ENCODE measurements around the gene CDH23. TPM values are rescaled to one million over a fixed set of nuclear protein-coding genes. Genes with fewer than 3 reads are reported as not detected.

The CDH23 gene
- total RNA-seq, 1 experiment from 2014 or later = 2.9 TPM

DNA sequence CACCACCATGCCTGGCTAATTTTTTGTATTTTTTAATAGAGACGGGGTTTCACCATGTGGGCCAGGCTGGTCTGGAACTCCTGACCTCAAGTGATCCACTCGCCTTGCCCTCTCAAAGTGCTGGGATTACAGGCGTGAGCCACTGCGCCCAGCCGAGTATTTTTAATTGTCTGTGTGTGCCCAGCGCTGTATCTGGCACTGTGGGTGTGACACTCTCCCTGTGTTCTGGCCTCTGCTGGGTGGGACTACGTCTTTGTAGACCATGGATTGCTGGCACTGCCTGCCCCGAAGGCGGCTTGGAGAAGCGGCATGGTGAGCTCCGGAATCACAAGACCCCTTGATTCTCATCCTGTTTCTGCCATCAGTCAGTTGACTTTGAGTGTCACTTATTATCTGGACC lies 136.2 kb downstream of the CDH23 start:
- H3K4me1 Mint-ChIP-seq = peaks cover 24% of the 10 kb centered on the region
- TF ChIP-seq SMAD4 (CRISPR knock-in tag; IDR thresholded peaks at IDR 0.05) (no peak), TP53 (CRISPR knock-in tag; IDR thresholded peaks at IDR 0.05) (no peak), ETV6 (CRISPR knock-in tag; IDR thresholded peaks at IDR 0.05) (no peak), FOXJ3 (CRISPR knock-in tag; IDR thresholded peaks at IDR 0.05; ENCODE audit: borderline replicate concordance) (no peak), NFATC4 (CRISPR knock-in tag; IDR thresholded peaks at IDR 0.05) (no peak), NR2C2 (CRISPR knock-in tag; IDR thresholded peaks at IDR 0.05) (no peak), ZNF396 (CRISPR knock-in tag; IDR thresholded peaks at IDR 0.05; ENCODE audit: borderline replicate concordance) (no peak), JAZF1 (CRISPR knock-in tag; IDR thresholded peaks at IDR 0.05) (no peak), ZNF263 (CRISPR knock-in tag; IDR thresholded peaks at IDR 0.05; ENCODE audit: low read depth) (no peak), ZNF317 (CRISPR knock-in tag; IDR thresholded peaks at IDR 0.05; ENCODE audit: borderline replicate concordance, low read depth) (no peak), MYBL2 (CRISPR knock-in tag; IDR thresholded peaks at IDR 0.05) (no peak)
- TF ChIP-seq, protein P1, sequence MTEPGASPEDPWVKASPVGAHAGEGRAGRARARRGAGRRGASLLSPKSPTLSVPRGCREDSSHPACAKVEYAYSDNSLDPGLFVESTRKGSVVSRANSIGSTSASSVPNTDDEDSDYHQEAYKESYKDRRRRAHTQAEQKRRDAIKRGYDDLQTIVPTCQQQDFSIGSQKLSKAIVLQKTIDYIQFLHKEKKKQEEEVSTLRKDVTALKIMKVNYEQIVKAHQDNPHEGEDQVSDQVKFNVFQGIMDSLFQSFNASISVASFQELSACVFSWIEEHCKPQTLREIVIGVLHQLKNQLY (CRISPR knock-in tag; IDR thresholded peaks at IDR 0.05) = no peak
- TF ChIP-seq, protein P2, sequence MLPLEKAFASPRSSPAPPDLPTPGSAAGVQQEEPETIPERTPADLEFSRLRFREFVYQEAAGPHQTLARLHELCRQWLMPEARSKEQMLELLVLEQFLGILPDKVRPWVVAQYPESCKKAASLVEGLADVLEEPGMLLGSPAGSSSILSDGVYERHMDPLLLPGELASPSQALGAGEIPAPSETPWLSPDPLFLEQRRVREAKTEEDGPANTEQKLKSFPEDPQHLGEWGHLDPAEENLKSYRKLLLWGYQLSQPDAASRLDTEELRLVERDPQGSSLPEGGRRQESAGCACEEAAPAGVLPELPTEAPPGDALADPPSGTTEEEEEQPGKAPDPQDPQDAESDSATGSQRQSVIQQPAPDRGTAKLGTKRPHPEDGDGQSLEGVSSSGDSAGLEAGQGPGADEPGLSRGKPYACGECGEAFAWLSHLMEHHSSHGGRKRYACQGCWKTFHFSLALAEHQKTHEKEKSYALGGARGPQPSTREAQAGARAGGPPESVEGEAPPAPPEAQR (CRISPR knock-in tag; IDR thresholded peaks at IDR 0.05) = no peak
- TF ChIP-seq, protein P3, sequence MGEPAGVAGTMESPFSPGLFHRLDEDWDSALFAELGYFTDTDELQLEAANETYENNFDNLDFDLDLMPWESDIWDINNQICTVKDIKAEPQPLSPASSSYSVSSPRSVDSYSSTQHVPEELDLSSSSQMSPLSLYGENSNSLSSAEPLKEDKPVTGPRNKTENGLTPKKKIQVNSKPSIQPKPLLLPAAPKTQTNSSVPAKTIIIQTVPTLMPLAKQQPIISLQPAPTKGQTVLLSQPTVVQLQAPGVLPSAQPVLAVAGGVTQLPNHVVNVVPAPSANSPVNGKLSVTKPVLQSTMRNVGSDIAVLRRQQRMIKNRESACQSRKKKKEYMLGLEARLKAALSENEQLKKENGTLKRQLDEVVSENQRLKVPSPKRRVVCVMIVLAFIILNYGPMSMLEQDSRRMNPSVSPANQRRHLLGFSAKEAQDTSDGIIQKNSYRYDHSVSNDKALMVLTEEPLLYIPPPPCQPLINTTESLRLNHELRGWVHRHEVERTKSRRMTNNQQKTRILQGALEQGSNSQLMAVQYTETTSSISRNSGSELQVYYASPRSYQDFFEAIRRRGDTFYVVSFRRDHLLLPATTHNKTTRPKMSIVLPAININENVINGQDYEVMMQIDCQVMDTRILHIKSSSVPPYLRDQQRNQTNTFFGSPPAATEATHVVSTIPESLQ (CRISPR knock-in tag; IDR thresholded peaks at IDR 0.05) = no peak
- TF ChIP-seq, protein P4, sequence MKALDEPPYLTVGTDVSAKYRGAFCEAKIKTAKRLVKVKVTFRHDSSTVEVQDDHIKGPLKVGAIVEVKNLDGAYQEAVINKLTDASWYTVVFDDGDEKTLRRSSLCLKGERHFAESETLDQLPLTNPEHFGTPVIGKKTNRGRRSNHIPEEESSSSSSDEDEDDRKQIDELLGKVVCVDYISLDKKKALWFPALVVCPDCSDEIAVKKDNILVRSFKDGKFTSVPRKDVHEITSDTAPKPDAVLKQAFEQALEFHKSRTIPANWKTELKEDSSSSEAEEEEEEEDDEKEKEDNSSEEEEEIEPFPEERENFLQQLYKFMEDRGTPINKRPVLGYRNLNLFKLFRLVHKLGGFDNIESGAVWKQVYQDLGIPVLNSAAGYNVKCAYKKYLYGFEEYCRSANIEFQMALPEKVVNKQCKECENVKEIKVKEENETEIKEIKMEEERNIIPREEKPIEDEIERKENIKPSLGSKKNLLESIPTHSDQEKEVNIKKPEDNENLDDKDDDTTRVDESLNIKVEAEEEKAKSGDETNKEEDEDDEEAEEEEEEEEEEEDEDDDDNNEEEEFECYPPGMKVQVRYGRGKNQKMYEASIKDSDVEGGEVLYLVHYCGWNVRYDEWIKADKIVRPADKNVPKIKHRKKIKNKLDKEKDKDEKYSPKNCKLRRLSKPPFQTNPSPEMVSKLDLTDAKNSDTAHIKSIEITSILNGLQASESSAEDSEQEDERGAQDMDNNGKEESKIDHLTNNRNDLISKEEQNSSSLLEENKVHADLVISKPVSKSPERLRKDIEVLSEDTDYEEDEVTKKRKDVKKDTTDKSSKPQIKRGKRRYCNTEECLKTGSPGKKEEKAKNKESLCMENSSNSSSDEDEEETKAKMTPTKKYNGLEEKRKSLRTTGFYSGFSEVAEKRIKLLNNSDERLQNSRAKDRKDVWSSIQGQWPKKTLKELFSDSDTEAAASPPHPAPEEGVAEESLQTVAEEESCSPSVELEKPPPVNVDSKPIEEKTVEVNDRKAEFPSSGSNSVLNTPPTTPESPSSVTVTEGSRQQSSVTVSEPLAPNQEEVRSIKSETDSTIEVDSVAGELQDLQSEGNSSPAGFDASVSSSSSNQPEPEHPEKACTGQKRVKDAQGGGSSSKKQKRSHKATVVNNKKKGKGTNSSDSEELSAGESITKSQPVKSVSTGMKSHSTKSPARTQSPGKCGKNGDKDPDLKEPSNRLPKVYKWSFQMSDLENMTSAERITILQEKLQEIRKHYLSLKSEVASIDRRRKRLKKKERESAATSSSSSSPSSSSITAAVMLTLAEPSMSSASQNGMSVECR (CRISPR knock-in tag; IDR thresholded peaks at IDR 0.05; ENCODE audit: borderline replicate concordance) = no peak
- TF ChIP-seq, protein P5, sequence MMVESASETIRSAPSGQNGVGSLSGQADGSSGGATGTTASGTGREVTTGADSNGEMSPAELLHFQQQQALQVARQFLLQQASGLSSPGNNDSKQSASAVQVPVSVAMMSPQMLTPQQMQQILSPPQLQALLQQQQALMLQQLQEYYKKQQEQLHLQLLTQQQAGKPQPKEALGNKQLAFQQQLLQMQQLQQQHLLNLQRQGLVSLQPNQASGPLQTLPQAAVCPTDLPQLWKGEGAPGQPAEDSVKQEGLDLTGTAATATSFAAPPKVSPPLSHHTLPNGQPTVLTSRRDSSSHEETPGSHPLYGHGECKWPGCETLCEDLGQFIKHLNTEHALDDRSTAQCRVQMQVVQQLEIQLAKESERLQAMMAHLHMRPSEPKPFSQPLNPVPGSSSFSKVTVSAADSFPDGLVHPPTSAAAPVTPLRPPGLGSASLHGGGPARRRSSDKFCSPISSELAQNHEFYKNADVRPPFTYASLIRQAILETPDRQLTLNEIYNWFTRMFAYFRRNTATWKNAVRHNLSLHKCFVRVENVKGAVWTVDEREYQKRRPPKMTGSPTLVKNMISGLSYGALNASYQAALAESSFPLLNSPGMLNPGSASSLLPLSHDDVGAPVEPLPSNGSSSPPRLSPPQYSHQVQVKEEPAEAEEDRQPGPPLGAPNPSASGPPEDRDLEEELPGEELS (CRISPR knock-in tag; IDR thresholded peaks at IDR 0.05) = no peak
- TF ChIP-seq, protein P6, sequence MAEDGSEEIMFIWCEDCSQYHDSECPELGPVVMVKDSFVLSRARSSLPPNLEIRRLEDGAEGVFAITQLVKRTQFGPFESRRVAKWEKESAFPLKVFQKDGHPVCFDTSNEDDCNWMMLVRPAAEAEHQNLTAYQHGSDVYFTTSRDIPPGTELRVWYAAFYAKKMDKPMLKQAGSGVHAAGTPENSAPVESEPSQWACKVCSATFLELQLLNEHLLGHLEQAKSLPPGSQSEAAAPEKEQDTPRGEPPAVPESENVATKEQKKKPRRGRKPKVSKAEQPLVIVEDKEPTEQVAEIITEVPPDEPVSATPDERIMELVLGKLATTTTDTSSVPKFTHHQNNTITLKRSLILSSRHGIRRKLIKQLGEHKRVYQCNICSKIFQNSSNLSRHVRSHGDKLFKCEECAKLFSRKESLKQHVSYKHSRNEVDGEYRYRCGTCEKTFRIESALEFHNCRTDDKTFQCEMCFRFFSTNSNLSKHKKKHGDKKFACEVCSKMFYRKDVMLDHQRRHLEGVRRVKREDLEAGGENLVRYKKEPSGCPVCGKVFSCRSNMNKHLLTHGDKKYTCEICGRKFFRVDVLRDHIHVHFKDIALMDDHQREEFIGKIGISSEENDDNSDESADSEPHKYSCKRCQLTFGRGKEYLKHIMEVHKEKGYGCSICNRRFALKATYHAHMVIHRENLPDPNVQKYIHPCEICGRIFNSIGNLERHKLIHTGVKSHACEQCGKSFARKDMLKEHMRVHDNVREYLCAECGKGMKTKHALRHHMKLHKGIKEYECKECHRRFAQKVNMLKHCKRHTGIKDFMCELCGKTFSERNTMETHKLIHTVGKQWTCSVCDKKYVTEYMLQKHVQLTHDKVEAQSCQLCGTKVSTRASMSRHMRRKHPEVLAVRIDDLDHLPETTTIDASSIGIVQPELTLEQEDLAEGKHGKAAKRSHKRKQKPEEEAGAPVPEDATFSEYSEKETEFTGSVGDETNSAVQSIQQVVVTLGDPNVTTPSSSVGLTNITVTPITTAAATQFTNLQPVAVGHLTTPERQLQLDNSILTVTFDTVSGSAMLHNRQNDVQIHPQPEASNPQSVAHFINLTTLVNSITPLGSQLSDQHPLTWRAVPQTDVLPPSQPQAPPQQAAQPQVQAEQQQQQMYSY (CRISPR knock-in tag; IDR thresholded peaks at IDR 0.05) = no peak
- TF ChIP-seq, protein P7, sequence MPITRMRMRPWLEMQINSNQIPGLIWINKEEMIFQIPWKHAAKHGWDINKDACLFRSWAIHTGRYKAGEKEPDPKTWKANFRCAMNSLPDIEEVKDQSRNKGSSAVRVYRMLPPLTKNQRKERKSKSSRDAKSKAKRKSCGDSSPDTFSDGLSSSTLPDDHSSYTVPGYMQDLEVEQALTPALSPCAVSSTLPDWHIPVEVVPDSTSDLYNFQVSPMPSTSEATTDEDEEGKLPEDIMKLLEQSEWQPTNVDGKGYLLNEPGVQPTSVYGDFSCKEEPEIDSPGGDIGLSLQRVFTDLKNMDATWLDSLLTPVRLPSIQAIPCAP (CRISPR knock-in tag; IDR thresholded peaks at IDR 0.05) = no peak
- POLR2A ChIA-PET = no interaction called here
- H3K9me3 Mint-ChIP-seq = no peaks in the 10 kb centered on the region
- no peaks in the 10 kb centered on the region for H3K36me3 Mint-ChIP-seq
- no peak overlapping the region for H3K27ac Mint-ChIP-seq
- no peak overlapping the region for H3K4me3 Mint-ChIP-seq
- no peaks in the 10 kb centered on the region for H3K27me3 Mint-ChIP-seq (ENCODE audit: low read depth)
- CTCF ChIA-PET = interaction anchor here (1.2 to 1.8 kb wide), 2 partner anchors 76 to 175 kb away, joined by 5 to 7 read pairs; no protein-coding TSS in a partner anchor
- no peak for DNase-seq (ENCODE audit: low spot score)
- ATAC-seq = no peak

Data from WTC11 (cell line).